ENCODE measurements around the gene MAP2K1. TPM values are rescaled to one million over a fixed set of nuclear protein-coding genes. Genes with fewer than 3 reads are reported as not detected.

MAP2K1 gene
- polyA plus RNA-seq, 1 of the 3 experiments (the other 2 are of a cell fraction) = 21.8 TPM

DNA sequence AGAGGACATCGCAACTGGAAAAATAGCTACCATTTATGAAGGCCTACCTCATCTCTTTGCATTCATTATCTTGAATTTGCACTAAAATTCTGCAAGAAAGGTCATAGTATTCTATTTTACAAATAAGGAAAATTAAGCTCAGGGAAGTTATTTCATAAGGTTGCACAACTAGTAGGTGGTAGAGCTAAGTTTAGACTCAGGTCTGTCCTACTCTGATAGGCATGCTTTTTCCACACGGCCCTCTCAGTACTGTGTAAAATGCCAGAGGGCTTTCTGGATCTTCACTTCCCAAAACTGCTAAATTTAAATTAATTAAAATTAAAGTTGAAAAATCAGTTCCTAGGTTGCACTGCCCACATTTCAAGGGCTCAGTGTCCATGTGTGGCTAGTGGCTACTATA, 18.3 kb downstream of the MAP2K1 start:
- Histone ChIP-seq H3K27me3 (ENCODE audit: insufficient read depth) (no peaks in the 10 kb centered on the region), H3K36me3 (replicated peaks in 1 of 2; ENCODE audit: control insufficient read depth in 1 of 2, insufficient read depth in 2 of 2, low read length in 1 of 2) (no peaks in the 10 kb centered on the region), H3K4me3 (ENCODE audit: low read depth in 2 of 2, low read length in 1 of 2) (no peak overlapping the region), H2AFZ (ENCODE audit: low read depth) (no peak overlapping the region), H3K27ac (ENCODE audit: low read depth in 2 of 2, low read length in 1 of 2) (no peak overlapping the region), H4K20me1 (ENCODE audit: insufficient read depth) (peaks cover 27% of the 10 kb centered on the region), H3K9ac (no peak overlapping the region), H3F3A (replicated peaks; ENCODE audit: insufficient read depth) (peaks cover 7% of the 10 kb centered on the region), H3K4me2 (no peak overlapping the region), H3K9me2 (no peaks in the 10 kb centered on the region), H3K9me3 (no peaks in the 10 kb centered on the region), H3K4me1 (ENCODE audit: control insufficient read depth in 1 of 2, insufficient read depth in 2 of 2, low read depth in 1 of 2, low read length in 1 of 2) (peaks cover 0 to 31% of the 10 kb centered on the region in 2 experiments; a peak in 3 of 4 replicates), H3K79me2 (ENCODE audit: insufficient read depth) (peaks cover 97% of the 10 kb centered on the region)
- ChIA-PET POLR2A (no interaction called here), CTCF (interaction anchor here (2.7 to 3.2 kb wide), 2 partner anchors 11 to 17 kb away, joined by 9 to 15 read pairs; no protein-coding TSS in a partner anchor)
- no peak for DNase-seq
- TF ChIP-seq, protein P1, sequence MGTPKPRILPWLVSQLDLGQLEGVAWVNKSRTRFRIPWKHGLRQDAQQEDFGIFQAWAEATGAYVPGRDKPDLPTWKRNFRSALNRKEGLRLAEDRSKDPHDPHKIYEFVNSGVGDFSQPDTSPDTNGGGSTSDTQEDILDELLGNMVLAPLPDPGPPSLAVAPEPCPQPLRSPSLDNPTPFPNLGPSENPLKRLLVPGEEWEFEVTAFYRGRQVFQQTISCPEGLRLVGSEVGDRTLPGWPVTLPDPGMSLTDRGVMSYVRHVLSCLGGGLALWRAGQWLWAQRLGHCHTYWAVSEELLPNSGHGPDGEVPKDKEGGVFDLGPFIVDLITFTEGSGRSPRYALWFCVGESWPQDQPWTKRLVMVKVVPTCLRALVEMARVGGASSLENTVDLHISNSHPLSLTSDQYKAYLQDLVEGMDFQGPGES (IDR thresholded peaks at IDR 0.05; ENCODE audit: low read depth, low read length) = no peak
- TF ChIP-seq EZH2phosphoT487 (IDR thresholded peaks at IDR 0.05; ENCODE audit: borderline replicate concordance, low read depth) = no peak
- no peak for TF ChIP-seq TEAD4 (IDR thresholded peaks at IDR 0.05; ENCODE audit: borderline replicate concordance, insufficient read depth)
- TF ChIP-seq, protein P2, sequence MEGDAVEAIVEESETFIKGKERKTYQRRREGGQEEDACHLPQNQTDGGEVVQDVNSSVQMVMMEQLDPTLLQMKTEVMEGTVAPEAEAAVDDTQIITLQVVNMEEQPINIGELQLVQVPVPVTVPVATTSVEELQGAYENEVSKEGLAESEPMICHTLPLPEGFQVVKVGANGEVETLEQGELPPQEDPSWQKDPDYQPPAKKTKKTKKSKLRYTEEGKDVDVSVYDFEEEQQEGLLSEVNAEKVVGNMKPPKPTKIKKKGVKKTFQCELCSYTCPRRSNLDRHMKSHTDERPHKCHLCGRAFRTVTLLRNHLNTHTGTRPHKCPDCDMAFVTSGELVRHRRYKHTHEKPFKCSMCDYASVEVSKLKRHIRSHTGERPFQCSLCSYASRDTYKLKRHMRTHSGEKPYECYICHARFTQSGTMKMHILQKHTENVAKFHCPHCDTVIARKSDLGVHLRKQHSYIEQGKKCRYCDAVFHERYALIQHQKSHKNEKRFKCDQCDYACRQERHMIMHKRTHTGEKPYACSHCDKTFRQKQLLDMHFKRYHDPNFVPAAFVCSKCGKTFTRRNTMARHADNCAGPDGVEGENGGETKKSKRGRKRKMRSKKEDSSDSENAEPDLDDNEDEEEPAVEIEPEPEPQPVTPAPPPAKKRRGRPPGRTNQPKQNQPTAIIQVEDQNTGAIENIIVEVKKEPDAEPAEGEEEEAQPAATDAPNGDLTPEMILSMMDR (IDR thresholded peaks at IDR 0.05) = no peak
- TF ChIP-seq, protein P3, sequence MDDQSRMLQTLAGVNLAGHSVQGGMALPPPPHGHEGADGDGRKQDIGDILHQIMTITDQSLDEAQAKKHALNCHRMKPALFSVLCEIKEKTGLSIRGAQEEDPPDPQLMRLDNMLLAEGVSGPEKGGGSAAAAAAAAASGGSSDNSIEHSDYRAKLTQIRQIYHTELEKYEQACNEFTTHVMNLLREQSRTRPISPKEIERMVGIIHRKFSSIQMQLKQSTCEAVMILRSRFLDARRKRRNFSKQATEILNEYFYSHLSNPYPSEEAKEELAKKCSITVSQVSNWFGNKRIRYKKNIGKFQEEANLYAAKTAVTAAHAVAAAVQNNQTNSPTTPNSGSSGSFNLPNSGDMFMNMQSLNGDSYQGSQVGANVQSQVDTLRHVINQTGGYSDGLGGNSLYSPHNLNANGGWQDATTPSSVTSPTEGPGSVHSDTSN (IDR thresholded peaks at IDR 0.05) = no peak
- TF ChIP-seq FOSL2 (IDR thresholded peaks at IDR 0.05; ENCODE audit: borderline replicate concordance, low read depth) = no peak
- no peak for TF ChIP-seq SIN3A (IDR thresholded peaks at IDR 0.05; ENCODE audit: borderline replicate concordance, low read depth, low read length)
- no peak for TF ChIP-seq ELF1 (IDR thresholded peaks at IDR 0.05)
- no peak for TF ChIP-seq NRF1 (IDR thresholded peaks at IDR 0.05; ENCODE audit: low read depth, low read length)
- TF ChIP-seq, protein P4, sequence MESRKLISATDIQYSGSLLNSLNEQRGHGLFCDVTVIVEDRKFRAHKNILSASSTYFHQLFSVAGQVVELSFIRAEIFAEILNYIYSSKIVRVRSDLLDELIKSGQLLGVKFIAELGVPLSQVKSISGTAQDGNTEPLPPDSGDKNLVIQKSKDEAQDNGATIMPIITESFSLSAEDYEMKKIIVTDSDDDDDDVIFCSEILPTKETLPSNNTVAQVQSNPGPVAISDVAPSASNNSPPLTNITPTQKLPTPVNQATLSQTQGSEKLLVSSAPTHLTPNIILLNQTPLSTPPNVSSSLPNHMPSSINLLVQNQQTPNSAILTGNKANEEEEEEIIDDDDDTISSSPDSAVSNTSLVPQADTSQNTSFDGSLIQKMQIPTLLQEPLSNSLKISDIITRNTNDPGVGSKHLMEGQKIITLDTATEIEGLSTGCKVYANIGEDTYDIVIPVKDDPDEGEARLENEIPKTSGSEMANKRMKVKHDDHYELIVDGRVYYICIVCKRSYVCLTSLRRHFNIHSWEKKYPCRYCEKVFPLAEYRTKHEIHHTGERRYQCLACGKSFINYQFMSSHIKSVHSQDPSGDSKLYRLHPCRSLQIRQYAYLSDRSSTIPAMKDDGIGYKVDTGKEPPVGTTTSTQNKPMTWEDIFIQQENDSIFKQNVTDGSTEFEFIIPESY (IDR thresholded peaks at IDR 0.05; ENCODE audit: borderline replicate concordance, low read depth) = no peak
- no peak for TF ChIP-seq FOXJ3 (CRISPR knock-in tag; IDR thresholded peaks at IDR 0.05)
- no peak for TF ChIP-seq FOXM1 (IDR thresholded peaks at IDR 0.05; ENCODE audit: low read depth)
- TF ChIP-seq, protein P5, sequence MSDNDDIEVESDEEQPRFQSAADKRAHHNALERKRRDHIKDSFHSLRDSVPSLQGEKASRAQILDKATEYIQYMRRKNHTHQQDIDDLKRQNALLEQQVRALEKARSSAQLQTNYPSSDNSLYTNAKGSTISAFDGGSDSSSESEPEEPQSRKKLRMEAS (IDR thresholded peaks at IDR 0.05; ENCODE audit: low read depth) = no peak
- no peak for TF ChIP-seq GABPA (IDR thresholded peaks at IDR 0.05; ENCODE audit: low read depth)
- TF ChIP-seq, protein P6, sequence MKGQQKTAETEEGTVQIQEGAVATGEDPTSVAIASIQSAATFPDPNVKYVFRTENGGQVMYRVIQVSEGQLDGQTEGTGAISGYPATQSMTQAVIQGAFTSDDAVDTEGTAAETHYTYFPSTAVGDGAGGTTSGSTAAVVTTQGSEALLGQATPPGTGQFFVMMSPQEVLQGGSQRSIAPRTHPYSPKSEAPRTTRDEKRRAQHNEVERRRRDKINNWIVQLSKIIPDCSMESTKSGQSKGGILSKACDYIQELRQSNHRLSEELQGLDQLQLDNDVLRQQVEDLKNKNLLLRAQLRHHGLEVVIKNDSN (IDR thresholded peaks at IDR 0.05; ENCODE audit: borderline replicate concordance, low read depth) = no peak
- TF ChIP-seq, protein P7, sequence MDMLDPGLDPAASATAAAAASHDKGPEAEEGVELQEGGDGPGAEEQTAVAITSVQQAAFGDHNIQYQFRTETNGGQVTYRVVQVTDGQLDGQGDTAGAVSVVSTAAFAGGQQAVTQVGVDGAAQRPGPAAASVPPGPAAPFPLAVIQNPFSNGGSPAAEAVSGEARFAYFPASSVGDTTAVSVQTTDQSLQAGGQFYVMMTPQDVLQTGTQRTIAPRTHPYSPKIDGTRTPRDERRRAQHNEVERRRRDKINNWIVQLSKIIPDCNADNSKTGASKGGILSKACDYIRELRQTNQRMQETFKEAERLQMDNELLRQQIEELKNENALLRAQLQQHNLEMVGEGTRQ (IDR thresholded peaks at IDR 0.05; ENCODE audit: borderline replicate concordance, low read depth, low read length) = no peak
- WGBS (ENCODE audit: low lambda C conversion rate) = 100% methylated on average over 2 of the region's 2 CpGs

All from SK-N-SH (cell line).